Left ventricle myocardium inferior (tissue), 1 donor: Measurements from ENCODE around the gene FBP1. TPM values are rescaled to one million over a fixed set of nuclear protein-coding genes. Genes with fewer than 3 reads are reported as not detected.
"Not testable (repeated sequence)": the region's sequence is repeated elsewhere in the genome, so short reads cannot be mapped to it uniquely, and the experiment has no call there.

Experiments
- DNase-seq: peaks from one replicate; pipeline ENCODE4 v3.0.0-alpha.2; 2020
- H3K27ac ChIP-seq: fragments of 200-600 bp; replicated peaks from 2 replicates; pipeline ENCODE4 v1.8.0; 2021
- H3K27me3 ChIP-seq: fragments of 200-600 bp; 2 replicates; pipeline ENCODE4 v1.8.0; 2021; ENCODE audit warnings: low read depth
- H3K36me3 ChIP-seq: fragments of 200-600 bp; 2 replicates; pipeline ENCODE4 v1.8.0; 2021
- H3K4me1 ChIP-seq: fragments of 200-600 bp; 2 replicates; pipeline ENCODE4 v1.8.0; 2021
- H3K4me3 ChIP-seq: fragments of 200-600 bp; 2 replicates; pipeline ENCODE4 v1.8.0; 2021; ENCODE audit warnings: mild to moderate bottlenecking, moderate library complexity
- H3K9me3 ChIP-seq: fragments of 200-600 bp; replicated peaks from 2 replicates; pipeline ENCODE4 v1.8.0; 2021
- intact Hi-C: fragments of 100-400 bp; cut with micrococcal nuclease; formaldehyde crosslinking; loops from one replicate; pipeline ENCODE4 v1.11.0; 2022
- total RNA-seq: library from RNA; stranded (reverse); fragmentation: NEBNext Ultra II Directional; extraction: Animal tissue kit (Norgen Biotek cat#: 25700); gene quantifications from one replicate; pipeline ENCODE4 v1.2.1, GENCODE V29; 2021
- TF ChIP-seq, protein P1 (sequence below): fragments of 200-600 bp; IDR thresholded peaks from 2 replicates; pipeline ENCODE4 v1.8.0; 2021; ENCODE audit warnings: antibody characterized with exemption, mild to moderate bottlenecking, borderline replicate concordance
- donor health status: DM: no; HTN: yes; CAD: no; lungs with severe emphysema.

The FBP1 gene
- total RNA-seq, 1 donor from 2014 or later: 0.74 TPM

DNA sequence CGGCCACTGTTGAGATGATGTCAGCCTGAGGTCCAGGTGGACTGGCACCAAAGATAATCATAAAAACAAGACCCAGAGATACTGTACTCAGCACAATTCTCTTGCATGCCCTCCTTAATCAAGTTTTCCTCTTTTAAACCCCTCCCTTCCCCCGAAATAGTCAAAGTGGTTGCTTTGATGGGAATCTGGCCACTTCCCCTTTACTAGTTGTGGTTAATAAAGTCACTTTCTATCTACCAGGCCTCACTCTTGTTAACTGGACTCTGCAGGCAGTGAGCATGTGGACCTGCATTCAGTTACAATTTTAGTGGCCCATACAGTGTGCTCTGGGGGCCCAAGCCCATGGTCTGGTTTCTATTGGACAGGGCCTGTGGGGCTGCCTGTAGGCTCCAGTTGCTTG, 63.2 kb downstream of the FBP1 start:
- Histone ChIP-seq H3K9me3 (no peaks in the 10 kb centered on the region), H3K27ac (no peak overlapping the region), H3K4me1 (no peaks in the 10 kb centered on the region), H3K4me3 (no peak overlapping the region), H3K36me3 (no peaks in the 10 kb centered on the region), H3K27me3 (peaks cover 8% of the 10 kb centered on the region)
- DNase-seq: no peak
- intact Hi-C loops: no loop called here
- TF ChIP-seq, protein P1, sequence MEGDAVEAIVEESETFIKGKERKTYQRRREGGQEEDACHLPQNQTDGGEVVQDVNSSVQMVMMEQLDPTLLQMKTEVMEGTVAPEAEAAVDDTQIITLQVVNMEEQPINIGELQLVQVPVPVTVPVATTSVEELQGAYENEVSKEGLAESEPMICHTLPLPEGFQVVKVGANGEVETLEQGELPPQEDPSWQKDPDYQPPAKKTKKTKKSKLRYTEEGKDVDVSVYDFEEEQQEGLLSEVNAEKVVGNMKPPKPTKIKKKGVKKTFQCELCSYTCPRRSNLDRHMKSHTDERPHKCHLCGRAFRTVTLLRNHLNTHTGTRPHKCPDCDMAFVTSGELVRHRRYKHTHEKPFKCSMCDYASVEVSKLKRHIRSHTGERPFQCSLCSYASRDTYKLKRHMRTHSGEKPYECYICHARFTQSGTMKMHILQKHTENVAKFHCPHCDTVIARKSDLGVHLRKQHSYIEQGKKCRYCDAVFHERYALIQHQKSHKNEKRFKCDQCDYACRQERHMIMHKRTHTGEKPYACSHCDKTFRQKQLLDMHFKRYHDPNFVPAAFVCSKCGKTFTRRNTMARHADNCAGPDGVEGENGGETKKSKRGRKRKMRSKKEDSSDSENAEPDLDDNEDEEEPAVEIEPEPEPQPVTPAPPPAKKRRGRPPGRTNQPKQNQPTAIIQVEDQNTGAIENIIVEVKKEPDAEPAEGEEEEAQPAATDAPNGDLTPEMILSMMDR: no peak

DNA sequence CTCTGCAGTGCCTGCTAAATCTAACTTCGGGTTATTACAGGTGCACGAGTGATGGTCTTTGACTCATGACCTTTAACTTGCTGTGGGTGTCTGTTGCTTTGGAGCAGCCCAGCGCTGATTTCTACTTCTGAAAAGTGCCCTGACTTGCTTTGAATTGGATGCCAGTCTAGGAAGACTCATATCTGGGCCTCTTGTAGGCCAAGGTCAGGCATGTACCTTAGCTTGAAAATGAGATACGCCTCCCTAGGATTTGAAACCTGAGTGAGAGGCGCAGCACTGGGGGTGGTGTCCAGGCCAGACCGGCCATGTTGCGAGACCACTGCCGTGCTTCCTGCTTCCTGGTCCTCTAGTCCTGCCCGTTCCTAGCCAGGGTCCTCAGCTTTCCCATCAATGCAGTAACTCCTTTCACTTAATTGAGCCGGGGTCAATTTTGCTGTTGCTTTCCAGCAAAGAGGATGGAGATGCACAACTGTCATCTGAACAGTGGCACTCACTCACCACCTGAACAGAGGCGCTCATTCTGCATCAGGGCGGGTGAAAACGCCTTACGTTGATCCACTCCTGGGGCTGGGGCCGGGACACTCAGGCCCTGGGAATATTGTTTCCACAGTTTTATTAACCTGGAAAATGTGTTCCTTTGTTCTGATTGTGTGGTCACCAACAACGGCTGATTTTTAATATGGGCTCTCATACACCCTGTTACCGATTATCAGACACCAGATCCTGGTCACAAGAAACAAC, 70.2 kb downstream of the FBP1 start:
- peaks cover 3% of the 10 kb centered on the region for H3K9me3 ChIP-seq
- H3K36me3 ChIP-seq: no peaks in the 10 kb centered on the region
- H3K27me3 ChIP-seq: peaks cover 8% of the 10 kb centered on the region
- DNase-seq: no peak
- TF ChIP-seq, protein P1: no peak
- H3K4me1 ChIP-seq: no peaks in the 10 kb centered on the region
- H3K27ac ChIP-seq: no peak overlapping the region
- intact Hi-C loops: no loop called here
- no peak overlapping the region for H3K4me3 ChIP-seq

DNA sequence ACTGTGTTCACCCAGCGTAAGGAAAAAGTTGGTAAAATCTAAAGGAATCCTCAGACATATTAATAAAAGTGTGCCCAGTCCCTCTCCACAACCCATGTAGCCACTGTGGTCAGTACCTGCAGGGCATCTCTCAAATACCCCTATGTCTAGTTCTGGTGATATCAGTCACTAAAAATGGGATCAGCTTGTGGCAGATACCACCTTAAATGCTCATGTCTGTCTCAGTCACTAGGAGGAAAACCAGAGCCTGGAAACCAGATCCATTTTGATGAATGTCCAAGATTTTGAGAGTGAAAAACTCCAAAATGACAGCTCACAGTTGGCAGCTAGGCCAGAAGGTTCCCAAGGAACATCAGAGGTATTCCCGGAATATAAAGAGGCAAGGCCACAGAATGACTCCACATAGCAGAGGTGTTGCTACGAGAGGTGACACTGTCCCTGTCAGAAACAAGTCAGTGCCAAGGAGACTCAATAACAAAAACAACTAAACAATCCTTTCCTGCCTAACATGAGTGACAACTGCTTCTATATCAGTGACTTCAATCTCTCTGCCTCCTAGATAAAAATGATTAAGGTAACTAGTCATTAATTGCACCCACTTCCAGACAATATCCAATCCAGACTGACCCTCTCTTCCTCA, 70.9 kb downstream of the FBP1 start:
- H3K9me3 ChIP-seq: peaks cover 3% of the 10 kb centered on the region
- no peak overlapping the region for H3K27ac ChIP-seq
- H3K27me3 ChIP-seq: peaks cover 8% of the 10 kb centered on the region
- TF ChIP-seq, protein P1: no peak
- H3K4me1 ChIP-seq: no peaks in the 10 kb centered on the region
- H3K36me3 ChIP-seq: no peaks in the 10 kb centered on the region
- no peak for DNase-seq
- H3K4me3 ChIP-seq: no peak overlapping the region
- intact Hi-C loops: no loop called here

DNA sequence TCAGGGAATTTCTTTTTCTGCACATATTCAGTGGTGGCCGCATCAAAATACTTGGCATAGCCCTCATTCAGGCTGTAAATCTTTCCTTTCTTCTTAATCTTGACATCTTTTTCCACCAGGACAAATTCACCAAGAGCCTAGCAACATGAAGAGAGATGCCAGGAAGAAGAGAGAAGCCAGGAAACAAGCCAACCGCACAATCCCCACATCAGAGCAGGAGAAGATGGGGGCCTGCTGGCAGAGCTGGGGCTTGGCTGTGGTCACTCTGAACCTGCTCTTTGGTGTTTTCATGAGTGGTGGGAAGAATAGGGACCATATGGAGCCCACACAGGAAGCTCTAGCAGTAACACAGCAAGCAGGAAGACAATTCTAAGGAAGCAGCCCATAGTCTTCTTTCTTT, 72.0 kb downstream of the FBP1 start:
- H3K27me3 ChIP-seq: no peaks in the 10 kb centered on the region
- no peak for DNase-seq
- TF ChIP-seq, protein P1: no peak
- H3K4me3 ChIP-seq: no peak overlapping the region
- H3K36me3 ChIP-seq: no peaks in the 10 kb centered on the region
- H3K4me1 ChIP-seq: no peaks in the 10 kb centered on the region
- no peak overlapping the region for H3K27ac ChIP-seq
- H3K9me3 ChIP-seq: peaks cover 3% of the 10 kb centered on the region
- intact Hi-C loops: no loop called here

DNA sequence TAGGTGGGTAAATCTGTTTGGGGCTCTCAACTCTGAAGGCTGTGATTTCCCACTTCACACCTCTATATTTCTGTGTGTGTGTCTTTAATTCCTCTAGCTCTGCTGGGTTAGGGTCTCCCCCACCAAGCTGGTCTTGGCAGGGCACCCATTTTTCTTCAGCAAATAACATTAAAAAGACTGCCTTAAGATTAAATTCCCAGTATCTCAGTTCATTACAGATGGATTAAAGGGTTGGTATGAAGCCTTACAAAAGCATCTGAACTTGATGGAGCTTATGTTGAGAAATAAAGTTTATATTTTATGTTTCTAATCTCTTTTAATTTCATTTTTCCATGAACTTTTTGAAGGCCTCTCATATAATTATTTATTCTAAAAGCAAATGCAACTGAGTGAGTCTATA, 72.8 kb downstream of the FBP1 start:
- Histone ChIP-seq H3K4me3 (no peak overlapping the region), H3K9me3 (peaks cover 3% of the 10 kb centered on the region), H3K36me3 (no peaks in the 10 kb centered on the region), H3K27me3 (no peaks in the 10 kb centered on the region), H3K27ac (no peak overlapping the region), H3K4me1 (no peaks in the 10 kb centered on the region)
- DNase-seq: no peak
- TF ChIP-seq, protein P1: no peak
- intact Hi-C loops: no loop called here

DNA sequence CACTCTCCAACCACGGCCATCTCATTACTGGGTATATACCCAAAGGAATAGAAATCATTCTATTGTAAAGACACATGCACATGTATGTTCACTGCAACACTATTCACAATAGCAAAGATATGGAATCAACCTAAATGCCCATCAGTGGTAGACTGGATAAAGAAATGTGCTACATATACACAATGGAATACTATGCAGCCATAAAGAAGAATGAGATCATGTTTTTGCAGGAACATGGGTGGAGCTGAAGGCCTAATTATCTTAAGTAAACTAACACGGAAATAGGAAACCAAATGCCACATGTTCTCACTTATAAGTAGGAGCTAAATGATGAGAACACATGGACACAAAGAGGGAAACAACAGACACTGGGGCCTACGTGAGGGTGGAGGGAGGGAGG, 75.0 kb downstream of the FBP1 start:
- H3K27ac ChIP-seq, DNase-seq, H3K4me1 ChIP-seq, H3K9me3 ChIP-seq, H3K36me3 ChIP-seq, H3K27me3 ChIP-seq, H3K4me3 ChIP-seq, intact Hi-C loops: not testable (repeated sequence)
